DOHH2 (cell line): ENCODE data around the gene SEL1L.

ENCODE experiments used
- EZH2phosphoT487 ChIP-seq: fragments of 200-600 bp; sonication (generic); IDR thresholded peaks from 2 replicates; pipeline ENCODE4 v1.6.1; 2017; ENCODE audit warnings: borderline replicate concordance, mild to moderate bottlenecking, antibody characterized with exemption, low read length, moderate library complexity, mixed read lengths
- TF ChIP-seq, protein P1 (sequence below): fragments of 200-600 bp; sonication (generic); IDR thresholded peaks from one replicate; pipeline ENCODE4 v1.5.1; 2014; ENCODE audit warnings: antibody characterized with exemption, mild to moderate bottlenecking, low read depth, low read length; ENCODE audit not compliant: poor library complexity, severe bottlenecking

DNA sequence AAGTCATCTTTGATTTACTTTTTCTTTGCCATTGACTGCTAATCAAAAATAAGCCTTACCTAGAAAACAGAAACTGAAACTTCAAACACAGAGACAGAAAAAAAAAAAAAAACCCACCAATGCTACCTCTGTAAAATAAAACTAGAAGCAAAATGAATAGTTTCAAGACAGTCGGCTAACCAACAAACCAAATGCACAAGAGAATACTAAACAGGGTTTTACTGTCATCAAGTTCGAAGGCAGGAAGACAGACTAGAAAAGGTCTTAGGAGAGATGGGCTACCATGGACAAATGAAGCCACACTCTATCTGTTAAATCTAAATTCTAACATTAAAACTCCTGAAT lies 59.5 kb downstream of the SEL1L start:
- TF ChIP-seq, protein P1, sequence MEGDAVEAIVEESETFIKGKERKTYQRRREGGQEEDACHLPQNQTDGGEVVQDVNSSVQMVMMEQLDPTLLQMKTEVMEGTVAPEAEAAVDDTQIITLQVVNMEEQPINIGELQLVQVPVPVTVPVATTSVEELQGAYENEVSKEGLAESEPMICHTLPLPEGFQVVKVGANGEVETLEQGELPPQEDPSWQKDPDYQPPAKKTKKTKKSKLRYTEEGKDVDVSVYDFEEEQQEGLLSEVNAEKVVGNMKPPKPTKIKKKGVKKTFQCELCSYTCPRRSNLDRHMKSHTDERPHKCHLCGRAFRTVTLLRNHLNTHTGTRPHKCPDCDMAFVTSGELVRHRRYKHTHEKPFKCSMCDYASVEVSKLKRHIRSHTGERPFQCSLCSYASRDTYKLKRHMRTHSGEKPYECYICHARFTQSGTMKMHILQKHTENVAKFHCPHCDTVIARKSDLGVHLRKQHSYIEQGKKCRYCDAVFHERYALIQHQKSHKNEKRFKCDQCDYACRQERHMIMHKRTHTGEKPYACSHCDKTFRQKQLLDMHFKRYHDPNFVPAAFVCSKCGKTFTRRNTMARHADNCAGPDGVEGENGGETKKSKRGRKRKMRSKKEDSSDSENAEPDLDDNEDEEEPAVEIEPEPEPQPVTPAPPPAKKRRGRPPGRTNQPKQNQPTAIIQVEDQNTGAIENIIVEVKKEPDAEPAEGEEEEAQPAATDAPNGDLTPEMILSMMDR, result no peak
- no peak for TF ChIP-seq EZH2phosphoT487
